HL-60 (cell line): ENCODE data around the gene PDXP.

ENCODE experiments used
- DNase-seq, 2 experiments: peaks; one replicate each; pipeline ENCODE4 v3.0.0-alpha.2; 2010 to 2020; ENCODE audit warnings: low read depth in 1 of 2, low spot score in 1 of 2
- H3K27ac ChIP-seq: fragments of 250-450 bp; sonication (Bioruptor Pico); replicated peaks from 2 replicates; pipeline ENCODE4 v1.5.1; 2020; ENCODE audit warnings: mild to moderate bottlenecking, moderate library complexity
- H3K27me3 ChIP-seq: fragments of 250-450 bp; sonication (Bioruptor Pico); 2 replicates; pipeline ENCODE4 v1.5.1; 2021; ENCODE audit warnings: mild to moderate bottlenecking, moderate library complexity; ENCODE audit not compliant: insufficient read depth, poor library complexity, severe bottlenecking
- H3K4me3 ChIP-seq: replicated peaks from 2 replicates; pipeline ENCODE4 v1.5.1; 2011; ENCODE audit warnings: mild to moderate bottlenecking, control low read depth, low read length; ENCODE audit not compliant: insufficient read depth
- GABPA ChIP-seq: IDR thresholded peaks from 2 replicates; pipeline ENCODE4 v1.6.1; 2012; ENCODE audit warnings: low read depth
- POLR2AphosphoS5 ChIP-seq: IDR thresholded peaks from 2 replicates; pipeline ENCODE4 v1.6.1; 2012; ENCODE audit warnings: low read depth
- SPI1 ChIP-seq: IDR thresholded peaks from 2 replicates; pipeline ENCODE4 v1.6.1; 2012; ENCODE audit warnings: low read depth, mild to moderate bottlenecking, borderline replicate concordance
- TF ChIP-seq, protein P1 (sequence below): IDR thresholded peaks from one replicate; pipeline ENCODE4 v1.5.1; 2011; ENCODE audit warnings: low read length, control low read depth, inconsistent platforms; ENCODE audit not compliant: insufficient read depth
- TF ChIP-seq, protein P2 (sequence below): IDR thresholded peaks from 2 replicates; pipeline ENCODE4 v1.6.1; 2012; ENCODE audit warnings: low read depth; ENCODE audit not compliant: insufficient replicate concordance

Gene PDXP

DNA sequence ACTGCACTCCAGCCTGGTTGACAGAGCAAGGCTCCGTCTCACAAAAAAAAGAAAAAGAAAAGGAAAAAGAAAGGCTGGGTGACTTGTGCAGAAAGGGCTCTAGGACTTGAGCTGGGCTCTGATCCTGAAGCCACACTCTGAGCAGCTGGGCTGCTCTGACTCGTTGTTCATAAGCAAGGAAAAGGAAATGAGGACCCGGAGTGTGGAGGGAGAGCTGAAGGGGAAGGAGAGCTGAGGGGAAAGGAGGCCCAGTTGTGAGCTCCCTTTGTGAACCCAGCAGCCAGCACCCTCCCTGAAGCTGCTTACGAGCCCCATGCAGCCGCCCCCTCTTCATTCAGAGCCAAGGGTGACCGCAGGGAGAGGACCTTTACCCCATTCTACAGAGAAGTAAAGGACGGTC is 31.4 kb upstream of the PDXP start:
- no peak for DNase-seq
- peak overlapping the region; percentile 59 for H3K27ac ChIP-seq
- no peaks in the 10 kb centered on the region for H3K27me3 ChIP-seq
- H3K4me3 ChIP-seq, result no peak overlapping the region
- TF ChIP-seq SPI1 (no peak), GABPA (no peak), POLR2AphosphoS5 (no peak; the same call in 1 of the 2 replicates)
- TF ChIP-seq, protein P1, sequence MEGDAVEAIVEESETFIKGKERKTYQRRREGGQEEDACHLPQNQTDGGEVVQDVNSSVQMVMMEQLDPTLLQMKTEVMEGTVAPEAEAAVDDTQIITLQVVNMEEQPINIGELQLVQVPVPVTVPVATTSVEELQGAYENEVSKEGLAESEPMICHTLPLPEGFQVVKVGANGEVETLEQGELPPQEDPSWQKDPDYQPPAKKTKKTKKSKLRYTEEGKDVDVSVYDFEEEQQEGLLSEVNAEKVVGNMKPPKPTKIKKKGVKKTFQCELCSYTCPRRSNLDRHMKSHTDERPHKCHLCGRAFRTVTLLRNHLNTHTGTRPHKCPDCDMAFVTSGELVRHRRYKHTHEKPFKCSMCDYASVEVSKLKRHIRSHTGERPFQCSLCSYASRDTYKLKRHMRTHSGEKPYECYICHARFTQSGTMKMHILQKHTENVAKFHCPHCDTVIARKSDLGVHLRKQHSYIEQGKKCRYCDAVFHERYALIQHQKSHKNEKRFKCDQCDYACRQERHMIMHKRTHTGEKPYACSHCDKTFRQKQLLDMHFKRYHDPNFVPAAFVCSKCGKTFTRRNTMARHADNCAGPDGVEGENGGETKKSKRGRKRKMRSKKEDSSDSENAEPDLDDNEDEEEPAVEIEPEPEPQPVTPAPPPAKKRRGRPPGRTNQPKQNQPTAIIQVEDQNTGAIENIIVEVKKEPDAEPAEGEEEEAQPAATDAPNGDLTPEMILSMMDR, result no peak
- TF ChIP-seq, protein P2, sequence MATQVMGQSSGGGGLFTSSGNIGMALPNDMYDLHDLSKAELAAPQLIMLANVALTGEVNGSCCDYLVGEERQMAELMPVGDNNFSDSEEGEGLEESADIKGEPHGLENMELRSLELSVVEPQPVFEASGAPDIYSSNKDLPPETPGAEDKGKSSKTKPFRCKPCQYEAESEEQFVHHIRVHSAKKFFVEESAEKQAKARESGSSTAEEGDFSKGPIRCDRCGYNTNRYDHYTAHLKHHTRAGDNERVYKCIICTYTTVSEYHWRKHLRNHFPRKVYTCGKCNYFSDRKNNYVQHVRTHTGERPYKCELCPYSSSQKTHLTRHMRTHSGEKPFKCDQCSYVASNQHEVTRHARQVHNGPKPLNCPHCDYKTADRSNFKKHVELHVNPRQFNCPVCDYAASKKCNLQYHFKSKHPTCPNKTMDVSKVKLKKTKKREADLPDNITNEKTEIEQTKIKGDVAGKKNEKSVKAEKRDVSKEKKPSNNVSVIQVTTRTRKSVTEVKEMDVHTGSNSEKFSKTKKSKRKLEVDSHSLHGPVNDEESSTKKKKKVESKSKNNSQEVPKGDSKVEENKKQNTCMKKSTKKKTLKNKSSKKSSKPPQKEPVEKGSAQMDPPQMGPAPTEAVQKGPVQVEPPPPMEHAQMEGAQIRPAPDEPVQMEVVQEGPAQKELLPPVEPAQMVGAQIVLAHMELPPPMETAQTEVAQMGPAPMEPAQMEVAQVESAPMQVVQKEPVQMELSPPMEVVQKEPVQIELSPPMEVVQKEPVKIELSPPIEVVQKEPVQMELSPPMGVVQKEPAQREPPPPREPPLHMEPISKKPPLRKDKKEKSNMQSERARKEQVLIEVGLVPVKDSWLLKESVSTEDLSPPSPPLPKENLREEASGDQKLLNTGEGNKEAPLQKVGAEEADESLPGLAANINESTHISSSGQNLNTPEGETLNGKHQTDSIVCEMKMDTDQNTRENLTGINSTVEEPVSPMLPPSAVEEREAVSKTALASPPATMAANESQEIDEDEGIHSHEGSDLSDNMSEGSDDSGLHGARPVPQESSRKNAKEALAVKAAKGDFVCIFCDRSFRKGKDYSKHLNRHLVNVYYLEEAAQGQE, result no peak

DNA sequence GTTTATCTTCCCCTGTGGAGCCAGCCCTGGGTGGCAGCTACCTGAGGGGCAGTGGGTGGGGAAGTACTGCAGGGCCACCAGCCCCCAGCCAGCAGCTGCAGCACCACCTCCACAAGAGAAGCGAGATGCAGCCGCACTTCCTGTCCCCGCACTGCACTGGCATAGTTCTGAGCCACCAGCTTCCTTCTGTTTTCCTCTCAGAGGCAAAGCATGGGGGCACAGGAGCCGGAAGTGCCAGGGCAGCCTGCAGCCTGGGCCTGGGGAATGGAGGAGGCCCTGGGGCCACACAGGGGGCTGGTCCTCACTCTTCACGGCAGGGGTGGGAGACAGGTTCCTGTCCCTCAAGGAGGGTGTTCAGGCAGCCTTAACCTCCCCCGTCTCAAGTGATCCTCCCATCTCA is 31.0 kb upstream of the PDXP start:
- no peak overlapping the region for H3K4me3 ChIP-seq
- H3K27ac ChIP-seq, result peak overlapping the region; percentile 59
- DNase-seq, result peak in 1 of 2 experiments; percentile 81
- TF ChIP-seq, protein P2, result no peak
- TF ChIP-seq SPI1 (peak; percentile 79), GABPA (peak; percentile 39), POLR2AphosphoS5 (peak; percentile 50; the same call in 1 of the 2 replicates)
- TF ChIP-seq, protein P1, result no peak
- no peaks in the 10 kb centered on the region for H3K27me3 ChIP-seq

DNA sequence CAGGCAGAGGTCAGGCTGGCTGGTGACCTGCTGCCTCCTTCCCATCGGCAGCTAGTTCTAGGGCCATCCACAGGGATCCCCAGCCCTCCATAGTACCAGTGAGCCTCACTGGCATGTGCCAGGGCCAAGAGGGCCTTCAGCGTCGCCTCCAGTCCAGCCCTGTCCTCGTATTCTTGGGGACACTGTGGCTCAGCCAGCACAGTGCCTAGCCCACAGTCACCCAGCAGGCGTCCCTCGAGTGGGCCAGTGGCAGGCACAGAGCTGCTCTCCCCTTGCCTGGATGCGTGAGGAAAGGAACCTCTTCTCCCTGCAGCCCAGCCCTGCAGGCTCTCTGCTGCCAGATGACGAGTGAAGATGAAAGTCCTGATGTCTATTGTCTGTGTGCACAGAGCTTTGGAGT is 29.7 kb upstream of the PDXP start:
- no peak for DNase-seq
- no peak overlapping the region for H3K4me3 ChIP-seq
- no peak overlapping the region for H3K27ac ChIP-seq
- TF ChIP-seq SPI1, result no peak
- no peaks in the 10 kb centered on the region for H3K27me3 ChIP-seq

DNA sequence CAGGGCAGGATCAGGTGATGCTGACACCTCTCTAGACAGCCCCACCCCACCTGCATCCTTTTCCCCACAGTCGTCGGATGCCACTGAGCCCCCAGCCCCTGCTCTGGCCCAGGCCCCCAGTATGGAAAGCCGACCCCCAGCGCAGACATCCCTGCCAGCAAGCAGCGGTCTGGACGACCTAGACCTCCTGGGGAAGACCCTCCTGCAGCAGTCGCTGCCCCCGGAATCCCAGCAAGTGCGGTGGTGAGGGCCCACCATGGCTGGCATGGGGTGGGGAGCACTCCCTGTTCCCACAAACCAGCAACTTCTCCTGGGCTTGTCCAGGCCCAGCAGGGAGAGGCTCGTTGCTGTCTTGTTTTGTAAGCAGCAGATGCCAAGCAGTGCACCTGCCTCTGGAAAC is 28.6 kb upstream of the PDXP start:
- no peak overlapping the region for H3K27ac ChIP-seq
- TF ChIP-seq, protein P1, result no peak
- TF ChIP-seq SPI1 (no peak), GABPA (no peak), POLR2AphosphoS5 (no peak)
- TF ChIP-seq, protein P2, result no peak
- no peak for DNase-seq
- H3K27me3 ChIP-seq, result no peaks in the 10 kb centered on the region
- H3K4me3 ChIP-seq, result no peak overlapping the region
